Measurements from ENCODE around the gene PDLIM3.

DNA sequence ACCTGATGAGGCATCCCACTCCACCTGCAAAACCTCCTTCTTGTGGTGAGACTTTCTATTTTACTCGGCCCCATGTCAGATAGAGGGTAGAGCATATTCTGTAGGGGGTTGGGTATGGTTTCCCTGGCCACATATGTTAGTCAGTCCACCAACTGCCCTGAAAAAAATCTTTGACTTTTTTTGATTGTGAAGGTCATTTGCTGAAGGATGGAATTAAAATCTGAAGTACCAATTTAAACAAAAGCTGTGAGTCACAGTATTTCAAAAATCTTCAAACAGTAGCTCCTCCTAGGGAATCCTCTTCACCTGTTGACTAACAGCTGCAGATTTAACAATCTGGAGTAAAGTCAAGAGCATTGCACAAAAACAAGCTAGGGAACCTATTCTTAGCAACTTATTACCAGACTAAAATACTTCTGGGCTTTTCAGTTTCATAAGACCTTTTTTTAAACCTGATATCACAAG lies 55.8 kb downstream of the PDLIM3 start:
- TF ChIP-seq GATA2 (IDR thresholded peaks at IDR 0.05; ENCODE audit: low read depth, low read length), result no peak
- no peak for TF ChIP-seq GATA3 (IDR thresholded peaks at IDR 0.05; ENCODE audit: low read depth, low read length)
